Stimulated activated CD4-positive, alpha-beta T cell treated with anti-CD3 and anti-CD28 coated beads, Interleukin-4, amount 100 ng/mL, for 4 hours (primary cell): Measurements from ENCODE around the gene PIGM.

Experiments used
- DNase-seq, 2 experiments: peaks; one replicate each; pipeline ENCODE4 v3.0.0-alpha.2; 2020

The PIGM gene

DNA sequence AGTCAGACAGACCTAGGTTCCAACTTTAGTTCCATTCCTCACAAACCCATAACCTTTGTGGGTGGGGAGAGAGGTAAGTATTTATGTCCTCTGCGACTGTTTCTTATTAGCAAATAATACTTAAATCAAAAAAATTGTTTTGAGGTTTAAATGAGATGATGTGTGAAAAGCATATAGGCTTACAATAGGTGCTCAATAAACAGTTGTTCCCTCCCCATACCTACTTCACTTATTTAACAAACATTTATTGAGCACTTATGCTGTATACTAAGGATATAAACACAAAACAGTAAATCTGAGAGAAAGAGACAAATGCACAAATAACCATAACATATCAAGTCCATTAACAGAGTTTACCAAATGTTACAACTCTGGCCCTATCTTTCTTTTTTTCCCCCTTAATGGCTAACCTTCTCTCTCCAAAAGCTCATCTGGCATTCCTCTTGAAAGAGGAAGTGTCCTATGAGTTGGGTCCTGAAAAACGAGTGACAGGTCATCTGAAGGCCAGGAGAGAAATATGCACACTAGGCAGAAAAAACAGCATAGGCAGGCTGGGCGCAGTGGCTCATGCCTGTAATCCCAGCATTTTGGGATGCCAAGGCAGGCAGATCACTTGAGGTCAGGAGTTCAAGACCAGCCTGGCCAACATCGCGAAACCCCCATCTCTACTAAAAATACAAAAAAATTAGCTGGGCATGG is 10.3 kb downstream of the PIGM start:
- DNase-seq: no peak

DNA sequence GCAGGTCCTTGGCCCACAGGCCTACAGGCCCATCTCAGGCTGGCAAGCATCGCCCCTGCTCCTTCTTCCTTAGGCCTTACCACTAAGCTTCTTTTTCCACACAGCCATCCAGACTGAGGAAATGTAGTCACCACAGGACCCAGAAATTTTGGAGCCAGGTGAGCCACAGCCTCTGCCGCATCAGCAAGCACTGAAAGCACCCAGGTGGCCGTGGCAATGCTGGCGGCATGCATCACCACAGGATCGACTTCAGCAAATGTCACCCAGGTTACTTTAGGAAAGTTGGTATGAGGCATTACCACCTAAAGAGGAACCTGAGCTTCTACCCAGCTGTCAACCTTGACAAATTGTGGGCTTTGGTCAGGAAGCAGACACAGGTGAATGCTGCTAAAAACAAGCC is 11.6 kb downstream of the PIGM start:
- DNase-seq: no peak

DNA sequence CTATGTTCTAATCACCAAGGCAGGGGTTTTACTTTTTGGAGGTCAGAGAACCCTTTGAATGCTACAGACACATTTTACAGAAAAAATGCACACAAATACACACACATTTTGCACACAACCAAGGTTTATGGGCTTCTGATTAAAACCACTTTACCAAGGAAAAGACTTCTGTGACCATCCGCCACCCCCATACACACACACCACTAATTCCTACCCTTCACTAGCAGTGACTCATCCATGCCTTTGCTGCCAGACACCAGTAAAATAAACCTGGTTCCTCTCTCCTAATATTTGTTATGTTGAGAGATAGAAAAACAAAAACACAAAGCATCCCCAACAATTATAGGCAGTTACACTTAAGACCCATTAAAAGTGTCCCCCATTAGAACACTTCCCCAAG is 12.9 kb downstream of the PIGM start:
- DNase-seq: no peak

DNA sequence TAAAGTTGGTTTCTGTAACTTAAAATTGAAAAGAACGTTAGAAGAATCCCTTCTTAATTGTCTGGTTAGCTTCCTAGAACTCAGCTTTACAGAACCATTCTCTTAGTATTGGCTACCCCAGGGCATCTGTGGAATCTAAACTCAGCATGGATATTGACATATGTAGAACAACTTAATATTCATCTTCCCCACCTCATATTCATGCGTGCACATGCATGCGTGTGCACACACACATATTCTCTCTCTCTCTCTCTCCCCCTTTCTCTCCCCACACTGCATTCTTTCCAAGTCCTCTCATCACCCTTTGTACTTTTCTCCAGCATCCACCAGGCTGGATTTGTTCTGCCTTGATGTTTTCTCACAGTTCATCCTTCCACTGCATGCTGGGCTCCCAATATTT is 13.4 kb downstream of the PIGM start:
- DNase-seq: no peak

DNA sequence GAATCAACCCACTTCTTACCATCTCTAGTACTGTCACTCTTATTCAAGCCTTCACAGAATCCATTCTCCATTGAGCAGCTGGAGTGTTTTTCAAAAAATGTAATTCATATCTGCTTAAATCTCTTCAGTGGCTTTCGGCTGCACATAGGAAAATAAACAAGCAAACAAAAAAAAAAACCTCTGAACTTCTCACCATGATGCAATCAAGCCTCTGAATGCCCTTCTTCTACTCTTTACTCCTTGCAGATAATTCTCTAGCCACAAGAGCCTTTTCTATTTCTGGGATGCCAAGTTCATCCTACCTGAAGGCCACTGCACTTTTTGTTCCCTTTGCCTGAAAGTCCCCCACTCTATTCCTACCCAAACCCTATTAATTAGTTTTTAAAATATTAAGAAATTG is 14.2 kb downstream of the PIGM start:
- DNase-seq: no peak

DNA sequence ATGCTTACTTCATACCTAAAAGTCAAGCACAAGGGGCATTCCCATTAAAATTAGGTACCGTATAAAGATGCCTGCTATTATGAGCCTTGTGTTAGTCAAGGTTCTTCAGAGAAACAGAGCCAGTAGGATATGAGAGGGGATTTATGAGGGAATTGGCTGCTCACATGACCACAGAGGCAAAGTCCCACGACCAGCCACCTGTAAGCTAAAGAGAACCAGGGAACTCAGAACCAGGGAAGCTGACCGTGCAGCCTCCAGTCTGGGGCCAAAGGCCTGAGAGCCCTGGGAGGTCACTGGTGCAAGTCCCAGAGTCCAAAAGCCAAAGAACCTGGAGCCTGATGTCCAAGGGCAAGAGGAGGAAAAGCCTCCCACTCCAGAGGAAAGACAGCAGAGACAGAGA is 20.0 kb downstream of the PIGM start:
- DNase-seq: no peak

DNA sequence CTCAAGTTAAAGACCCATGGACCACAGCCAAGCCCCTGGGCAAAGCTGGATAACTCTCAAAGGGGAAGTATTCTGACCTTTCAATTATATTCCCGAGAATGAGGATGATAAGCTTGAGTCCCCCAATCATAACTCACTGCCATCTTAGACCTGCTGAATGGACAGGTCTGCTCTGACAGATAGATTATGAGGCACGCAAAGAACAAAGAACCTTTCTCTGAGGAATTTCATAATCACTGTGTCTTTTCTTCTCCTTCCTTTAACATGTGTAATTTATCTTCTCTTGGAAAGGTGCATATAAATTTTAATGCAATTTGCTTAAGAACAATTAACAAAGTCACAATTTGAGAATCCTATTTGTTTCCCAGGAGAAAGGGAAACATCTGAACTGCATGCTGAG is 22.0 kb downstream of the PIGM start:
- DNase-seq: no peak

DNA sequence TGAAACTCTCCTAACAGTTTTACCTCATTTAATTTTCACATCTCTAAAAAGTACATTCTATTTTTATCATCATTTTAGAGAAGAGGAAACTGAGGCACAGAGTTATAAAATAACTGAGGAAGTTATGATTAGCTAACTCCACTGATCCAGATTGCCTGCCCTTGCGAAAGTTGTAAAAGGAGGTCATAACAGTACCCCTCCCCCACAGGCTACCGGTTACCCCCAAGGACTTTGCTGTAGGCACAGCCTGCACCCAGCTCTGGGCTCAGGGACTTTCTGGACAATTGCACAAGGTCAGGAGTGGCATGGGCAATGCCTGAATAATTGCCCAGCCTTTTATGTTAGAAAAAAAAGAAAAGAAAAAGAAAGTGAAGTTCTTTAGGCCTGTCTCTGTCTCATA is 22.7 kb downstream of the PIGM start:
- DNase-seq: no peak

DNA sequence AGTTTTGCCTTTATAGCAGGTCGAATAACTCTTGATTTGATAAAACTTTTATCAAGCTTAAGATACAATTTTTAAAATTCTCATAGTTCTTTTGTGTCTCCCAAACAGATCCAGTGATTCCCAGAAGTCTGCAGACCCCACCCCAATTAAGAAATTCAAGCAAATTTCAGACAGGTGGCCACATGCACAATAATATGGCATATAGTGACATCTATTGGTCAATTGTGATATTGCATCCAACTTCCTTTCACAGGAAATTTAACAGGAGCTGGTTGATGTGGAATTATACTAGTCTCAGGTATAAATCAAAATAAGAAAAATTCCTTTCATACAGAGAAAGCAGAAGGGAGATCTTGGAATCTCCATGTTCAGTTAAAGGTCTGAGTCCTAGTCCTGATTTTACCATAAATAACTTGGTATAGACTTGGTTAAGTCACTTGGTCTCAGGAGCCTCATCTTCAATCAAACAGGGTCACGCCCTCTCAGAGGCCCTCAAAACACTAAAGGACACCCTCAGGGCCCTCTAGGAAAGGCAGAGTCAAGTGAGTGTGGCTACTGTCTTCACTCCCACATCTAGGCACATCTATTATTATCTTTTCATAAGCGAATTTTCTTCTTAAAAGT is 24.1 kb downstream of the PIGM start:
- DNase-seq: no peak

DNA sequence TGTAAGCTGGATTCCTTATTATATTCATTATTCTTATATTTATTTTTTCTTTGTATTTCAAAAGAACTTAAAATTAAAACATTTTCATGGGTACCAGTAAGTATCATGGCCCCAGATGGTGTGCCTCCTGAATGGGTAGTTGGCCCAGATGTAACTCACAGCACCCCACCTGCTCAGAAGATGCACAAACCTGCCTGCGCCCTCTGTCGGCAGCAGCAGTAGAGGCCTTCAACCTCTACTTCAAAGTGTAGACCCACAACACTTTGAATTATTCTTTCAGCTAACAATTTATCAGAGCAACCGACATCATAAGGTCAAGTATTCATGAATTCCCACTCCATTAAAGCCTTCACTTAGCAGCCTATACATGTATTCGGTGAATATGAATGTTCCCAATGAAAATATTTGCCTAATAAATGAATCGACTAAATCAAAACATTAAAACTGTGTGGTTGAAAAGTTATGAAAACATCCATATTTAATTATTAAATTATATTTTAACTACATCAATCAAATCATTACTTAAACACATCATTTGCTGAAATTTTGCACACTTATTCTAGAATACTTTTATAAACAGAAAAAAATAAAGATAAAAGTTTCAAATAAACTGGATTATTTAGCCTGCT is 25.4 kb downstream of the PIGM start:
- DNase-seq: peak; percentile 62 to 67

DNA sequence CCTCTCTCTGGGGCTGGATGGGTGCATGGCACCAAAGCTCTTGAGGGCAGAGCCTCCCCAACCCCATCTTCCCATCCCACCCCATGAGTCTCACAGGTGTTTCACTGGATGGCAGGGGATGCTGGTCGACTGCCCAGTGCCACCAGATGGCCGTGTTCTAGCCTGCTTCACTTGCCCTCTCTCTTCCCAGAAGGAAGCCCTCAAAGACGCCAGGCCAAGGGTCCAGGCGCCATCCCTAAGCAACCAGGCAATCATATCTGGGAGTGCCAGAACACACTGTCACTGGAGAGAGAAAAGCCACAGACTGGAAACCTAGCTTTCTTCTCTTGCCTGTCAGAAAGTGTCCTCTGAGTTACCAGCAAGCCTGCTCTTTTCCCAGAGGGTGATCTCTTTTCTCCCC is 26.7 kb downstream of the PIGM start:
- DNase-seq: no peak

DNA sequence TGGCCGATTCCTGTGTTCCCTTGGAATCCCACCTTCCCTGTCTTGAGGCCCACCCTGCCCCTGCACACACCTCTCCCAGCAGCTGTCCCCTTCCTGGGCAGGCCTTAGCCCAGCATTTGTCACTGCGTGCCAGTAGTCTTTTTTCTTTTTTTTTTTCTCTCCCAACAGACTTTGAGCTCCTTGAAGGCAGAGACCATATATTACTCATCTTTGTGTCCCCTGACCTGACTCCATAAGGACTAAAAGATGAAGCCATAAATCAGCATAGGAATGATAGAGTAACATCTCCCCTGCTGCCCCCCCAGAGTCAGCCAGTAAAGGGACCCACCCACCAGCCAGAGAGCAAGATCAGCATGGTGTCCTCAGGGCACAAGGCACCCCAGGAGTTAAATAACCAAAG is 27.4 kb downstream of the PIGM start:
- no peak for DNase-seq

DNA sequence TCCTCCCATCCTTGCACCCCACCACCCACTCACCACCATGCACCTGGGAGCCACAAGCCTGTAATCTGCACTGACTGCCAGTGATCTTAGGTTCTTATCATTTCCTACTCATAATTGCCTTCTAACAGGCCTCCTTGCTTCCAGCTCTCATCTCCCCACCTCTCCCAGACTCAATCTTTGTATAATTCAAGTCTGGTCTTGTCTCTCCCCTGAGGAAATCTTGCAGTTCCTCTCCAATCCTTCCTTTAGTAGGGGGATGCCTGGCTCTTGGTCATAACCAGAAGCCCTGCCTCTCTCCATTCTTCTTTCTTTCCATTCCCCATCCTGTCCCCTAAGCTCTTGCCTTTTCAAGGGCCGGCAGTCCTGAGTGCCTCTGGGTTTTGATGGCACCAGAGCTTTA is 27.8 kb downstream of the PIGM start:
- DNase-seq: no peak

DNA sequence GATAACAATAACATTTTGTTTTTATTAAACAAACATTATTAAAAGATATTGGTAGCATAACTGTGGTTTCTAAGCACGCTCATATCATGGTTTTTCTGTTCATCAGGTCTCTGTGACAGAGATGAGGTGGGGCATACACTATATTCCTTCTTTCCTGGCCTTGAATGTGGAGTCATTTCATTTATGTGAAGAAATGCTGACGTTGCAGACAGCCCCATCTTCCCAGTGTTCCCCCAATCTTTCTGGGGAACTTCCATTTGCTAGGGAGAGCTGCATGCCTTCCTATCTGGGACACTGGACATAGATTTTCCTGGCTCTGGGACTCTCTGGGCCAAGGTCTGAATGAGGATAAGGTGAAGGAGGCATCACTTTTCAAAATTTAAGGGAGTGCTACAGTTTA is 30.4 kb downstream of the PIGM start:
- no peak for DNase-seq

DNA sequence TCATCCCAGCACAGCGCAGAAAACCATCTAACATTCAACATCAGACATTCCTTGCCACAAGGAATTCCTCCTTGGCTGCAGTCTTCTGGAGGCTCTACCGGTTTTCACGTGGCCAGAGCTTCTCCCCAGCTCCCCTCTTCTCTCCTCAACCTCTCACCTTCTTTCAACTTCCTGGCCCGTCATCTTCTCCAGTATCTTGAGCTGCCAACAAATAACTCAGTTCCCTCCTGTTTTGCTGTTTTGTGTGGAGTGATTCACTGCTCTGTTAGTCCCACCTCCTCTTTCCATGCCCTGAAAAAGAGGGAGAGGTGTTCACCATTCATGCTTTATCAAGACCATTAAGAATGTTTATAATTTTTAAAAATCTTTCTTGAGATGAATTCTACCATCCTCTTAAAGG is 32.6 kb downstream of the PIGM start:
- DNase-seq: no peak

DNA sequence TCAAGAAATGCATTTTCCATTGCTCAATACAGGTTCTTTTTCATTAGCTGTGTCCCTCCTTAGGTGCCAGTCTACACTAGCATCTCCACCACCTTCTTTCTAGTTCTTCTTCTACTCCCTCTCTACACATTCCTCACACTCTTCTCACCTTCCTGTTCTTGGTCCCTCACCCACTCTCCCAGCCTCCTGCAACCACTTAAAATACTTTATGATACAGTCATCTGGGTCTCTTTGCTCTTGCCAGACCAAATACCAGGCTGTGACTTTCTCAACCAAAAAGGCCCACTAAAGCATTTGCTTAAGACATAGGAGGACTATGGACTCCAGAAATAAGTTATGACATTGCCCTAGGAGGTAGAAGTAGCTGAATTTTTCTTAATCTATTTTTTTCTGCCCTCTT is 35.1 kb downstream of the PIGM start:
- no peak for DNase-seq

DNA sequence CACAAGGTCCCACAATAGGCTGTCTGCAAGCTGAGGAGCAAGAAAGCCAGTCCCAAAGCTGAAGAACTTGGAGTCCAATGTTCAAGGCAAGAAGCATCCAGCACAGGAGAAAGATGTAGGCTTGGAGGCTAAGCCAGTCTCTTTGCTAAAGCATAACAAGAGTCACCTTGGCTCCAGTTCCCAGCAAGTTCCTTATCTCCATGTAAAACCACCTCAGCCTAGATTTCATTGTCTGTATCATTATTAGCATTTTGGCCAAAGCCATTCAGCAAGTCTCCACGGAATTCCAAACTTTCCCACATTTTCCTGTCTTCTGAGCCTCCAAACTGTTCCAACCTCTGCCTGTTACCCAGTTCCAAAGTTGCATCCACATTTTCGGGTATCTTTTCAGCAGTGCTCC is 36.9 kb downstream of the PIGM start:
- DNase-seq: no peak

DNA sequence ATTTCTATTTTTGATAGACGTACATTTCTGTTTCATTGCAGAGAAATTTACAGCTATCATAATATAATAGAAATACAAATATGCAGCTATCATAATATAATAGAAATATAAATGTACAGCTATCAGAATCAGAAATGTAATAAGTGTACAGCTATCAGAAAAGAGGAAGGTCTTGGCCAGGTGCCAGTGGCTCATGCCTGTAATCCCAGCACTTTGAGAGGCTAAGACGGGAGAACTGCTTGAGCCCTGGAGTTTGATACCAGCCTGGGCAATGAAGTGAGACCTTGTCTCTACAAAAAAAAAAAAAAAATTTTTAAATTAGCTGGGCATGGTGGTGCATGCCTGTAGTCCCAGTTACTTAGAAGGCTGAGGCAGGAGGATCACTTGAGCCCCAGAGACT is 37.9 kb downstream of the PIGM start:
- DNase-seq: no peak

DNA sequence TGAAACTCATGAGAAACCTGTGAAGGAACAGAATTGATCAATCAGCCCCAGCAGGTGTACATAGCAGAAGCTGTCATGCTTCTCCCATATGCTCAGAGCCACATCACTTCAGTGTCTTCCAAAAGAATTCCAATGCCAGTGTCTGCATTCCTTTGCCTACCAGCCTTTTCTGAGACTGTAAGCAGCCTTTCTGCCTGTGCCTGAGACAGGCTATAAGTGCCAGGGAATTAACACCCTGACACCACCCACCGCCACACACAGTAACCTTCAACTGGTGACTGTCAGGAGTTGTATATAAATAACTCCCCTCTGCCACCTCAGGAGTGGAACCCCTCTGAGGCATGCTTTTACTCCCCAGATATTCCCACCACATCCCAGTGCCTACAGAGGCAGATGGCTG is 39.6 kb downstream of the PIGM start:
- DNase-seq: no peak

DNA sequence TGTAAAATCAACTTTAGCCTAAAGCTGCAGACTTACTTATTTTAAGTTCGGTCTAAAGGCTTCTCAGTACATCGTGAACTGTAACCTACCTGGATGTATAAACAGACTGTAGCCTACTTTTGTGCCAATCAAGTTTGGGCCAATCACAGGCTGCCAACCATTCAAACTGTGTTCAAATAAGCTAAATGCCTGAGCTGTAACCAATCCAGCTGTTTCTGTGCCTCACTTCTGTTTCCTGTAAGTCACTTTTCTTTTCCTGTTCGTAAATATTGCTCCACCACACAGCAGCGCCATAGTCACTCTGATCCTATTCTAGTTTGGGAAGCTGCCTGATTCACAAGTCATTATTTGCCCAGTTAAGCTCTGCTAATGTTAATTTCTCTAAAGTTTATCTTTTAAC is 40.3 kb downstream of the PIGM start:
- DNase-seq: no peak

DNA sequence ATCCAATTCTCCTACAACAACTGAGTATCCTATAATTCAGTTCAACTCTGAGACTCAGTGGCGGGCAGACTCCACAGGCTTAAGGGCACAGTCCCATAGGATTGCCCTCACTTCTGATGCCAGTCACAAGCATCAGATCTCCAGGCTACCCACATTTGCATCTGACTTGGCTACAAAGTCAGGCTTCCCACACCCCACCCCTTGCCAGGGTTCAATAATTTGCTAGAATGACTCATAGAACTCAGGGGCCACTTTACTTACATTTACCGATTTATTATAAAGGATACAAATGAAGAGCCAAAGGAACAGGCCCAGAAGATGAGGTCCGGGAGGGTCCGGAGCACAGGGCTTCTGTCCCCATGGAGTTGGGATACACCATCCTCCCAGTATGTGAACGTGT is 41.8 kb downstream of the PIGM start:
- no peak for DNase-seq

DNA sequence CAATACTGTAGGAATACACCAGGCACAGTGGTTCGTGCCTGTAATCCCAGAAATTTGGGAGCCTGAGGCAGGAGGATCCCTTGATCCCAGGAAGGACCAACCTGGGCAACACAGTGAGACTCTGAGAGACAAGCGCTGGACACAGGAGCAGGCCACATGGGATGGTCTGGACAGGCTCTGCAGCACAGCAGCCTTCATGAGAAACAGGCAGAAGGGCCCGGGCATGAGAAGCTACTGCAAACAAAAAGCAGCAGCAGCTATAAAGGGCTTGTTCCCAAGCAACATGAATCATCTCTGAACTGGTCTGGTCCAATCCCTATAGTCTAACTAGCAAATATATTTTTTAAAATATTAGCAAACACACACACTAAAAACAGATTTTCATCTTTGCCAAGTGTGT is 42.2 kb downstream of the PIGM start:
- DNase-seq: no peak

DNA sequence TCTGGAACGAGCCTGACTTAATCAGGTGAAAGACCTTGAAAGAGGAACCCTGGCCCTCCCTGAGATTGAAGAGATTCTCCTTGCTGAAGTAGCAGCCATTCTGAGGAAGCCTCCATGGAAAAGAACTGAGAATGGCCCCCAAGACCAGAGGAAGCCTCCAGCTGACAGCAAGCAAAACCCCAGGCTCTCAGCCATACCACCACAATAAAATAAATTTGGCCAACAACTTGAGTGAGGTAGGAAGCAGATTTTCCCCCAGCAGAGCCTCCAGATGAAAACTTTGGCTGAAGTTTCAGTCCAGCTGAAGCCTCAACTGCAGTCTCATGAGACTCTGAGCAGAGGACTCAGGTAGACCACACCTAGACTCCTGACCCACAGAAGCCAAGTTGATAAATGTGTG is 43.8 kb downstream of the PIGM start:
- DNase-seq: no peak

DNA sequence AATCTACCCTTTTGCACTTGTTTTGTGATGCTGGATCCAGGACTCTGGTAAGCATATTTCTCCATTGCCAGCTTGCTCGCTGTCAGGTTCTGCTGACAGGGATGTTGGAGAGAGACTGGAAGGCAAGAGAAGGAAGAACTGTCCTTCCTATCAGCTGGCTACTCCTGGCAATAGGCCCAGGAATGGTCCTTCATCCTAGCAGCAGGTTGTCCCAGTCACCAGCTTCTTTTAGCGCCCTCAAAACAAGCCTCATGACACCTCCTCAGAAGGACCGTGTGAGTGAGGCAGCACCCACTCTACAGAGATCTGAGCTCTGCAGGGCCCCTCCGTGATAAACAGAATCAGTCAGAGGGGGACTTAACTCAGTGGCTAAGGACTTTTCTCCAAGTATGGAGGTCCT is 44.6 kb downstream of the PIGM start:
- DNase-seq: no peak

DNA sequence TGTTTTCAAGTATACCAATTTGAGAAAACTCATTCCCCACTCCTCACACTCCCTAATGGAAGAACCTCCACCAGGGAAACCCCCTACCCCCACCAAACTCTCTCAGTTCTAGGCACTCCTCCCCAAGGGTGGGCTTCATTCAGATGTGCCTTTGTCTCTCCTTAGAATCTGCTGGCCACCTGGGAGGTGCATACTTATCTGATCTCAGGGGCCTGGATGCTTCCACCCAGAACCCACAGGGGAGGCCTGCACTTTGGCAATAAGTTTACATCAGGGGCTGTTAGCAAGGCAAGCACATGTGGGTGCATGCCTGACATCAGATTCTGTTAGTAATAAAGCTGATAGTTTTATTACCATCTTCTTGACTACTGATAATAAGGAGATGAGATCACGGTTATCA is 45.3 kb downstream of the PIGM start:
- DNase-seq: no peak
